ENCODE data around the gene STK32C.
"Not testable (repeated sequence)": the region's sequence is repeated elsewhere in the genome, so short reads cannot be mapped to it uniquely, and the experiment has no call there.

Gene STK32C

GRCh38 chr10:132299371-132300336 lies 8.1 kb downstream of the STK32C start:
- no peak for DNase-seq

GRCh38 chr10:132298038-132298881 lies 9.5 kb downstream of the STK32C start:
- DNase-seq = no peak

GRCh38 chr10:132297526-132297925 lies 10.2 kb downstream of the STK32C start:
- DNase-seq = no peak

GRCh38 chr10:132296666-132297443 lies 10.9 kb downstream of the STK32C start:
- no peak for DNase-seq

- DNase-seq = not testable (repeated sequence)
These were observed 12.3 kb downstream of the STK32C start for GRCh38 chr10:132295481-132295880.

GRCh38 chr10:132294561-132295318 lies 13.0 kb downstream of the STK32C start:
- no peak for DNase-seq

GRCh38 chr10:132293813-132294520 lies 13.8 kb downstream of the STK32C start:
- DNase-seq = no peak

- DNase-seq = no peak
These were observed 14.4 kb downstream of the STK32C start for GRCh38 chr10:132293201-132293812.

- no peak for DNase-seq
These were observed 15.2 kb downstream of the STK32C start for GRCh38 chr10:132292287-132293200.

- no peak for DNase-seq
These were observed 15.9 kb downstream of the STK32C start for GRCh38 chr10:132291826-132292225.

- no peak for DNase-seq
These were observed 17.1 kb downstream of the STK32C start for GRCh38 chr10:132290631-132291030.

- no peak for DNase-seq
These were observed 18.3 kb downstream of the STK32C start for GRCh38 chr10:132289439-132289838.

- no peak for DNase-seq
These were observed 24.0 kb downstream of the STK32C start for GRCh38 chr10:132283604-132284382.

GRCh38 chr10:132282667-132283603 lies 24.8 kb downstream of the STK32C start:
- no peak for DNase-seq

- DNase-seq = no peak
These were observed 25.7 kb downstream of the STK32C start for GRCh38 chr10:132281915-132282666.

GRCh38 chr10:132280646-132281074 lies 27.1 kb downstream of the STK32C start:
- DNase-seq = no peak

Data from activated CD4-positive, alpha-beta T cell treated with anti-CD3 and anti-CD28 coated beads, Interleukin-2, amount 50 U/mL, for 1 hour (primary cell).